GM12874 (cell line): ENCODE results near the gene RBMS3.

ENCODE experiments used
- TF ChIP-seq, protein P1 (sequence below): IDR thresholded peaks from 2 replicates; pipeline ENCODE4 v1.5.1; 2011; ENCODE audit warnings: low read depth, mild to moderate bottlenecking, control low read depth, low read length, moderate library complexity; ENCODE audit not compliant: insufficient read depth

RBMS3 gene

DNA sequence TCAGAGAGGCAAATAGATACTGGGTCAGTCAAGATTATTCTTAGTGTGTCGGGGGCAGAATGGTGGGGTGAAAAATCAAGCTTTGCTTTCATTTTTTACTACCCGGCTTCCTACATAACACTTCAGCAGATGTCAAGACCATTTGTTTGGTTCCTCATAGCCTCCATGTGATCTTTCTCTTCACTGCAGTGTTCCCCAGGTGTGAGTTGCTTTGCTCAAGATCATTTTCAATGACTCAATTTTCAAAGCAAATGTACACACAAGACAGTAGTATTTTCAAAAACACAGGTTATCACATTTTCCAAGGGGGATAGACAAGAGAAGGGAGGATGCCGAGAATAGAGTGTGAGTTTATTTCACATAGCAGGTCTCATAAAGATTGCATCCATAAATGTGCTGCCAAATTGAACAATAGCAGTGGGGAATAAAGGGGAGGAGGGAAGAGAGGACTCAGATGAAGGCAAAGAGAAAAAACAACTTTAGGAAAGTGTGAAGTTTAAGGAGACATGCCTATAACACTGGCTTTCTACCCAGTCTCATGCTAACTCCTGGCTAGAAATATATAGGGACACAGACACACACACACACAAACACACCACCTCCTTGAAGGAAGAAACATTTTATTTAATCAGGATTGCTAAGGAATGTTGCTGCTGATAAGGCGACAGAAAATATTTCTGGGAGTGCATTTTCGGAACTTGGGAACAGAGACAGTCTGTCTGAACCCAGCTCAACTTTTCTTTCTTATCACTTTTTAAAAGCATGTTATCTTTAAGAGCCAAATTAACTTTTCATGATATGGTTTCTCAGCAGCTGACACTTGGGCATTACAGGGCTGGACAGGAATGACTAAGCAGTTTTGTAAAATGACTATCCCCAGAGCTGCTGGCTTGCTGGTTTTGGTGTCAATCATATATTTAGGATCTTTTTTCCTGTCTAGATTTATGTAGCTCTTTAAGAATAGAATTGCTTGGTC lies 402.4 kb downstream of the RBMS3 start:
- TF ChIP-seq, protein P1, sequence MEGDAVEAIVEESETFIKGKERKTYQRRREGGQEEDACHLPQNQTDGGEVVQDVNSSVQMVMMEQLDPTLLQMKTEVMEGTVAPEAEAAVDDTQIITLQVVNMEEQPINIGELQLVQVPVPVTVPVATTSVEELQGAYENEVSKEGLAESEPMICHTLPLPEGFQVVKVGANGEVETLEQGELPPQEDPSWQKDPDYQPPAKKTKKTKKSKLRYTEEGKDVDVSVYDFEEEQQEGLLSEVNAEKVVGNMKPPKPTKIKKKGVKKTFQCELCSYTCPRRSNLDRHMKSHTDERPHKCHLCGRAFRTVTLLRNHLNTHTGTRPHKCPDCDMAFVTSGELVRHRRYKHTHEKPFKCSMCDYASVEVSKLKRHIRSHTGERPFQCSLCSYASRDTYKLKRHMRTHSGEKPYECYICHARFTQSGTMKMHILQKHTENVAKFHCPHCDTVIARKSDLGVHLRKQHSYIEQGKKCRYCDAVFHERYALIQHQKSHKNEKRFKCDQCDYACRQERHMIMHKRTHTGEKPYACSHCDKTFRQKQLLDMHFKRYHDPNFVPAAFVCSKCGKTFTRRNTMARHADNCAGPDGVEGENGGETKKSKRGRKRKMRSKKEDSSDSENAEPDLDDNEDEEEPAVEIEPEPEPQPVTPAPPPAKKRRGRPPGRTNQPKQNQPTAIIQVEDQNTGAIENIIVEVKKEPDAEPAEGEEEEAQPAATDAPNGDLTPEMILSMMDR = no peak

DNA sequence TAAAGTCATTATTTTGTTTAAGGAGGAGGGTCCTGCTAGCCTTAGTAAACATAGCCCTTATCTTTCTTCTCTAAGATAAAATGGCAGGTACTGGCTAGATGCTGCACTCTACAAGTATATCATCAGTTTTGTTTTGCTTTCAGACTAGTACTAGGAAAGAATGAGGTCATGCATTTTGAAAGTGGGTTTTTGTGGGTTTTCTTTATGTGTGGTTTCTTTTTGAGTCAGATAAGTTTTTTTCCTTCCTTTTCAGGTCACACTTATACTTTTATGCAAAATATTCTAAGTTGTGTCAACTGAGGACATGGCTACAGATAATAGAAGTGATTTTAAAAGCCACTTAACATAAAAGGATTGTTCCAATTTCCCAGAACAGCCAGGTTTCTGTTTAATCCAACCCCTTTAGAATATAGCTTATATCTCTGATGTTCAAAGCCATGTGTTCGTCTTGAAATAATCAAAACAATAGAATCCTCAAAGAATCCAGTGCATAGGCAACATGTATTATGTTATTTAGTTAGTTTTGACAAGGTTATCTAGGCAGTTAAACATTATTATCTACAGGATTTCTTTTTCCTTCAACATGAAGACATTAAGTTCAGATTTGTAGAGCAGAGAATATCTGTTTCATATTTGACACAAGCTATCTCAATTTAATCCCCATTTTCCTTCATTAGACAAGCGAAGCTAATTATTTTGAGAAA lies 406.2 kb downstream of the RBMS3 start:
- TF ChIP-seq, protein P1 = no peak

DNA sequence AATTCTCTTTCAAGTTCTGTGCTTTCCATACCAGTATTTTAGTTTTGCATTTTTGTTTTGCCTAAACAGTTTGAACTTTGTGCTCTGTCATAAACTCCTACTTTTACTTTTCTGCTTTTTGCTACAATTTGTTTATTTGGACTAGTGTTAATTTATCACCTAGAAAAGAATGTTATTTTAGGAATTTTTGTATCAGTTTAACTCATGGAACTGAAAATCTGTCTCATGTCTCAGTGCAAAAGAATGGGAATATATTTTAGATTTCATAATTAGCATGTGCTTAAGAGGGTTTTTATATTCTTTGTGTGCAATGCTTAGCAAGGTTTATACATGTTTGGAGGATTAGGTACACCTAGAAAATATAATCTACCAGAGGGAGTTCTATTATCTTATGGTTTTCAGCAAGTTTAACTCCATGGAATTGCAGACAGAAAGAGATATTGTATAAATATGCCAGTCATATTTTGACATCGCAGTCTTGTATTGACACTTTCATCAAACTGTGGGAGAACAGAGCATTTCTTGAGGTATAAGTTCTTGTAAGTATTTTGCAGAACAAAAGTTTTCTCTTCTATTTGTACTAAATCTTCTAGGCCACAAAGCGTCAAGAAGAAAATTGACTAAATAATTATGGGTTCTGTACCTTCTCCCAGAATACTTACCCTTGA lies 409.9 kb downstream of the RBMS3 start:
- TF ChIP-seq, protein P1 = no peak

DNA sequence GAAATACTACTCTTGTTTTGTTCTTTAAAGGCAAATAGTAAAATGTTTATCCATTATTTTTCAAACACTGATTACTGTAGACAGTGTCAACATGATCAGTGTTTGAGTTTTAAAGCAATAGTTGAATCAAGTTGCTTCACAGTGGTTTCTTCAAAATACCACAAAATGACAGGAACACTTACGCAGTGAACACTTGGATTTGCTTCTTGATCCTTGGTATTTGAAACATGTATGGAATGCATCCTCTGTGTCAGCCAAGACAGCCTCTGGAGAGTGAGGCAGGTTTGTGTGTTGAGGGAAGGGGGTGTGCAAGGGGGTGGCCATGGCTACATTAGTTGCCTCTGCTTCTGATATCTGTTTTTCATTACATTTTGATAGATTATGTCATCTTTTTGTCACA lies 413.0 kb downstream of the RBMS3 start:
- TF ChIP-seq, protein P1 = no peak

DNA sequence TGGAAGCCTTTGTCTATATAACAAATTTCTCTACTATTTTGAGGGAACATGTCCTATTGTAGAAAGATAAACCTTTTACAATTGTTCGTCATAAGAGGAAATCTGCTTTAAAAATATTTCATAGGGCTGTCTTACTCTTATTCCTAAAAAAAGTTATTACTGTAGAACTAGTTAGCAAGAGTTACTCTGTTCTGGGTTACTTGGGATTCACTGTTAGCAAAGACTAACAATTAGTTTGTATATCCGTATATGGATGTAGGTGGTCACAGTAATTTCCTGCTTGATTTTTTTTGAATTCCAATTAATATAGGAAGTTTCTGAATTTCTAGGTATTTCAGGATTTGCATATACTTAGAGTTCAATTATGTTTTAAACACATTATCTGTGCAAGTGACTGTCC lies 413.5 kb downstream of the RBMS3 start:
- TF ChIP-seq, protein P1 = no peak

DNA sequence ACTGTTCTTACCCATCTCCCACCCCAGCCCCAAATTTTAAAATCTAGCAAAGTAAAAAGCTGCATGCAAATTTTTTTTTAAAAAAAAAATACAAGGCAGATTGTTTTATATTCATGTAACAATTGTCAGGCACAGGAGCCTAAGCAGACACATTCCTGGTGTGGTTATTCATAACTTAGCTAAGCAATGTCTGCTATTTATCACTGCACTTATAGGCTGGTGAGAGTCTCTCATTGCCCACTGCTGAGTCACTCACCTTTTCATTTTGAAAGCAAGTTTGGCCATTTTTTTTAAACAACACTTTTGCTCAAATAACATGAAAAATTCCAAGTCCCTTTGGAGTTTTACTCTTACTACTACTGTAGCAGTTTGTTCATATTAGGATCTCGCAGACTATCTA lies 413.9 kb downstream of the RBMS3 start:
- TF ChIP-seq, protein P1 = no peak

DNA sequence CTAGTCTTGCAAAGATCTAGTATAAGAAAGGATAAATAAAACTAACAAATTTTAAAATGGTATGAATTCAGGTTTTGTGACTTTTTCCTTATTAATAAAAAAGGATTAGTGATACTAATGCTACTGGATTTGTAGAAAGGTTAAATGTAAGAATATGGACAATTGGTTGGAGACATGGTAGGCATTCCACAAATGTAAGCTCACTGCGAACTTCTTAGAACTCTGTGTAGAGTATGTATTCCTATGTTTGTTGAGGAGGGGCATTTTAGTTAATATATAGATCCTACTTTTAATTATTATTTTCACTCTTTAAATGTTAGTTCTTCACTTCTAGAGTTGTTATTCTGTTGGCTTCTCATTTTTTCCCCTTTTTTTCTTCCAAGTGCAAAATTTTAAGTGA lies 414.3 kb downstream of the RBMS3 start:
- TF ChIP-seq, protein P1 = no peak
